ENCODE results near the gene BTN2A1.

- TF ChIP-seq CEBPZ (IDR thresholded peaks at IDR 0.05; ENCODE audit: borderline replicate concordance, low read depth, low read length) (no peak), POU5F1 (IDR thresholded peaks at IDR 0.05; ENCODE audit: borderline replicate concordance, low read depth, low read length, partially characterized antibody) (no peak), CBX5 (IDR thresholded peaks at IDR 0.05; ENCODE audit: borderline replicate concordance, low read depth) (no peak), HNRNPL (IDR thresholded peaks at IDR 0.05; ENCODE audit: low read depth, low read length) (no peak), BRCA1 (IDR thresholded peaks at IDR 0.05) (no peak), BRCA1 (CRISPR knock-in tag; IDR thresholded peaks at IDR 0.05) (no peak), MEF2D (tag; conservative IDR thresholded peaks at IDR 0.05; ENCODE audit: low read depth) (no peak), ILF3 (IDR thresholded peaks at IDR 0.05; ENCODE audit: borderline replicate concordance) (no peak), KDM4B (IDR thresholded peaks at IDR 0.05; ENCODE audit: borderline replicate concordance in 2 of 2, low read depth in 1 of 2) (no peak), POLR2AphosphoS2 (IDR thresholded peaks at IDR 0.05; ENCODE audit: low read length) (no peak), SIN3A (IDR thresholded peaks at IDR 0.05; ENCODE audit: borderline replicate concordance in 2 of 2, control insufficient read depth in 1 of 2, low read depth in 2 of 2, low read length in 2 of 2) (no peak), POLR2AphosphoS5 (IDR thresholded peaks at IDR 0.05; ENCODE audit: control insufficient read depth, insufficient read depth, low read depth, low read length) (no peak), SPI1 (IDR thresholded peaks at IDR 0.05; ENCODE audit: borderline replicate concordance, low read depth, low read length) (no peak), FOXP4 (CRISPR knock-in tag; IDR thresholded peaks at IDR 0.05; ENCODE audit: borderline replicate concordance) (no peak)
- TF ChIP-seq, protein P1, sequence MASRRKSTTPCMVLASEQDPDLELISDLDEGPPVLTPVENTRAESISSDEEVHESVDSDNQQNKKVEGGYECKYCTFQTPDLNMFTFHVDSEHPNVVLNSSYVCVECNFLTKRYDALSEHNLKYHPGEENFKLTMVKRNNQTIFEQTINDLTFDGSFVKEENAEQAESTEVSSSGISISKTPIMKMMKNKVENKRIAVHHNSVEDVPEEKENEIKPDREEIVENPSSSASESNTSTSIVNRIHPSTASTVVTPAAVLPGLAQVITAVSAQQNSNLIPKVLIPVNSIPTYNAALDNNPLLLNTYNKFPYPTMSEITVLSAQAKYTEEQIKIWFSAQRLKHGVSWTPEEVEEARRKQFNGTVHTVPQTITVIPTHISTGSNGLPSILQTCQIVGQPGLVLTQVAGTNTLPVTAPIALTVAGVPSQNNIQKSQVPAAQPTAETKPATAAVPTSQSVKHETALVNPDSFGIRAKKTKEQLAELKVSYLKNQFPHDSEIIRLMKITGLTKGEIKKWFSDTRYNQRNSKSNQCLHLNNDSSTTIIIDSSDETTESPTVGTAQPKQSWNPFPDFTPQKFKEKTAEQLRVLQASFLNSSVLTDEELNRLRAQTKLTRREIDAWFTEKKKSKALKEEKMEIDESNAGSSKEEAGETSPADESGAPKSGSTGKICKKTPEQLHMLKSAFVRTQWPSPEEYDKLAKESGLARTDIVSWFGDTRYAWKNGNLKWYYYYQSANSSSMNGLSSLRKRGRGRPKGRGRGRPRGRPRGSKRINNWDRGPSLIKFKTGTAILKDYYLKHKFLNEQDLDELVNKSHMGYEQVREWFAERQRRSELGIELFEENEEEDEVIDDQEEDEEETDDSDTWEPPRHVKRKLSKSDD (conservative IDR thresholded peaks at IDR 0.05; ENCODE audit: low read length) = no peak
Observed at GRCh38 chr6:26452631-26453235, 5.0 kb upstream of the BTN2A1 start.
